IPS-15b (cell line): ENCODE data around the gene ERC2.

Experiments used
- H3K27me3 ChIP-seq: one replicate; pipeline ENCODE4 v1.6.1; 2013; ENCODE audit warnings: low read length; ENCODE audit not compliant: control insufficient read depth, insufficient read depth
- H3K36me3 ChIP-seq: one replicate; pipeline ENCODE4 v1.6.1; 2013; ENCODE audit warnings: low read length; ENCODE audit not compliant: control insufficient read depth, insufficient read depth
- H3K4me1 ChIP-seq: one replicate; pipeline ENCODE4 v1.6.1; 2013; ENCODE audit warnings: mild to moderate bottlenecking, low read length; ENCODE audit not compliant: control insufficient read depth, insufficient read depth
- H3K4me3 ChIP-seq: one replicate; pipeline ENCODE4 v1.5.1; 2013; ENCODE audit warnings: low read depth, low read length
- H3K9ac ChIP-seq: one replicate; pipeline ENCODE4 v1.6.1; 2013; ENCODE audit warnings: low read depth, mild to moderate bottlenecking, low read length
- H3K9me3 ChIP-seq: one replicate; pipeline ENCODE4 v1.6.1; 2013; ENCODE audit warnings: mild to moderate bottlenecking, low read length; ENCODE audit not compliant: control insufficient read depth, insufficient read depth

Gene ERC2

GRCh38 chr3:56197259-56197965, 270.9 kb downstream of the ERC2 start:
- no peaks in the 10 kb centered on the region for H3K4me1 ChIP-seq

DNA sequence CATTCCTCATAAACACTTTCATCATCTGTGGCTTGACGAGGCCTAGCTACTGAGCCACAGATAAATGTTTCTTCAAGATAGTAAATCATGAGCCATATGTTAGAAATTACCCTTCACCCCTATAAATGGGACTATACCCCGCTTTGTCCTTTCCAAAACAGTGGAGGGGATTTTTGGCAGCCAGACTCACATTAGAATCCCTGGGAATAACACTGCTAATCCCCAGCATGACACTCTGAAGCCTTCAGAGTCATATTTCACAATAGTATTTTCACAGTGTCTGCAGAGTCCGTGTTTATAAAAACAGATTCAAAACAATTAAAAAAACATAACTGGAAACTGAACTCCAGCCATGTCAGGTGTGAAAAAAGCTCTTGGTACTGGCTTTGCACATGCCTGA, 271.6 kb downstream of the ERC2 start:
- Histone ChIP-seq H3K4me3 (no peak overlapping the region), H3K27me3 (no peaks in the 10 kb centered on the region), H3K9me3 (no peaks in the 10 kb centered on the region), H3K9ac (no peak overlapping the region), H3K36me3 (no peaks in the 10 kb centered on the region), H3K4me1 (no peaks in the 10 kb centered on the region)

More at GRCh38 chr3:56197259-56197965, 270.9 kb downstream of the ERC2 start:
- Histone ChIP-seq H3K27me3 (no peaks in the 10 kb centered on the region), H3K9ac (no peak overlapping the region), H3K4me3 (no peak overlapping the region), H3K36me3 (no peaks in the 10 kb centered on the region), H3K9me3 (no peaks in the 10 kb centered on the region)

GRCh38 chr3:56193519-56193918, 274.7 kb downstream of the ERC2 start:
- Histone ChIP-seq H3K27me3 (no peaks in the 10 kb centered on the region), H3K9ac (no peak overlapping the region), H3K9me3 (no peaks in the 10 kb centered on the region), H3K4me1 (no peaks in the 10 kb centered on the region), H3K36me3 (no peaks in the 10 kb centered on the region), H3K4me3 (no peak overlapping the region)

DNA sequence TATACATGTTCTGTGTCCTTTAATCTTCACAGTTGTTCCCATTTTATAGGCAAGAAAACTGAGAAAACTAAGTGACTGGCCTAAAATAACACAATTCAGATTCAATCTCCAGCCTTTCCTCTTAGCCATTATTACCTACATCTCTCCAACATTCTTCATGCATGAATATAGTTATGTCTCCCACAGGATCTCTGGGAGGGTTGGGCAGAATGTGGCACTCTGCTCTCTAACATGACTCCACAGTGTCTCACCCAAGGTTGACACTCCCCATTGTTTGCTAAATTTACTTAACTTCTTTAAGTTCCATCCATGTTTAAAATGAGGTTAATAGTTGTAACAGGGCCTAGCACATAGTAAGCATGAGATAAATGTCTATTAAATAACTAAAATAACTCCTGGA, 276.3 kb downstream of the ERC2 start:
- Histone ChIP-seq H3K27me3 (no peaks in the 10 kb centered on the region), H3K4me3 (no peak overlapping the region), H3K4me1 (no peaks in the 10 kb centered on the region), H3K9ac (no peak overlapping the region), H3K9me3 (no peaks in the 10 kb centered on the region), H3K36me3 (no peaks in the 10 kb centered on the region)

- H3K9me3 ChIP-seq: no peaks in the 10 kb centered on the region
- H3K4me3 ChIP-seq: no peak overlapping the region
- H3K36me3 ChIP-seq: no peaks in the 10 kb centered on the region
- H3K27me3 ChIP-seq: no peaks in the 10 kb centered on the region
- H3K9ac ChIP-seq: no peak overlapping the region
- H3K4me1 ChIP-seq: no peaks in the 10 kb centered on the region
Measured at GRCh38 chr3:56190771-56191305, 277.4 kb downstream of the ERC2 start.

DNA sequence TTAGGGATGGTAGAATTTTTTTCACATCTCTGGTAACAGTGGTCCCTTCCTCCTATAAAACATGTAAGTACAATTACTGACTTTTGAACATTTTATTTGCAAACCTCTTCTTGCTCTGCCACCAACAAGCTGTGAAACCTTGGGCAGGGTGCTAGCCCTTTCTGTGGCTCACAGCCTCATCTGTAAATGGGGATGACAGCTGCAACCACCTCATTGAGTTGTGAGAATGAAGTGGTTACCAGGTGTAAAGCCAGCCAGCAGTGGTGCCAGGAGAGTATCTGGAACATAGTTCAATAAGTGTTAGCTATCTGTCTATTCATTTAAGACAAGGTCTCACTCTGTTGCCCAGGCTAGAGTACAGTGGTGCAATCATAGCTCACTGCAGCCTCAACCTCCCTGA, 278.1 kb downstream of the ERC2 start:
- no peaks in the 10 kb centered on the region for H3K27me3 ChIP-seq
- H3K4me1 ChIP-seq: no peaks in the 10 kb centered on the region
- H3K36me3 ChIP-seq: no peaks in the 10 kb centered on the region
- no peak overlapping the region for H3K9ac ChIP-seq
- H3K4me3 ChIP-seq: no peak overlapping the region
- H3K9me3 ChIP-seq: no peaks in the 10 kb centered on the region

DNA sequence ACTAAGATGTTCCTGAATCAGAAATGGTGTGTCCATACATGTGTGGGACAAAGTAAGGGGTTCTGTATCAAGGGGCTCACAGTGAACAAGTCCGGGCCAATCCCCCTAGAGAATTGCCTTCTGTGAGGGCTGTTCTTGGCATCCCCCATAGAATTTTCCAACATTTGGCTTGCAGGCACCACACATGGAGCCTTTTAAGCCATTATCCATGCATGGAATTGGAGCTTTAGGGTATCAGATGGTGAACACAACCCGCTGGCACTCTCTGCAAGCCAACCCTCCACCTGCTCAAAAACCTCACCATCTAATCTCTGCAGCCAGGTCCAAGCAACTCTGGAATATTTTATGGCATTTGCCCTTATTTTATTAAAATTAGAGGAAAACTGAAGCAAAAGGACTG, 278.7 kb downstream of the ERC2 start:
- no peaks in the 10 kb centered on the region for H3K27me3 ChIP-seq

GRCh38 chr3:56188201-56188600, 280.1 kb downstream of the ERC2 start:
- H3K36me3 ChIP-seq: no peaks in the 10 kb centered on the region
- H3K9me3 ChIP-seq: no peaks in the 10 kb centered on the region

More for the DNA sequence above, 278.7 kb downstream of the ERC2 start:
- no peak overlapping the region for H3K4me3 ChIP-seq
- no peak overlapping the region for H3K9ac ChIP-seq
- H3K4me1 ChIP-seq: no peaks in the 10 kb centered on the region
- no peaks in the 10 kb centered on the region for H3K9me3 ChIP-seq
- no peaks in the 10 kb centered on the region for H3K36me3 ChIP-seq

DNA sequence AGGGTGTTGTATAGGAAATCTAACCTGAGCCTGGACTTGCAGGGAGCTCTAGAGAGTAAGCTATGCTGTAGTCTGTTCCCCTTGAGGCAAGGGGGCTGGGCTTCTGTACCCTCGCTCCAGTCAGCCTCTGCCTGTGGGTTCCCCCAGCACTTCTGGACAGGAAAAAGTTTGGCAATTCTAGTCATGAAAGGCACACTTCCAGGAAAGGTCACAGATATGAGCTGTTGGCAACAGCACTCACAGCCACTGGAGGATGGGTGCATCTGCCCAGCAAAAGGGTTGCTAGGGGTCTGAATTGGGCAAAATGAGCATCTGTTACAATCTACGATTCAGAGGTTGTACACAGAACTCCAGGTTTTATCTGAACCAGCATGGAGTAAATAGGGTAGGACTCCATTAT, 281.2 kb downstream of the ERC2 start:
- H3K27me3 ChIP-seq: no peaks in the 10 kb centered on the region
- H3K36me3 ChIP-seq: no peaks in the 10 kb centered on the region
- H3K4me3 ChIP-seq: no peak overlapping the region
- no peaks in the 10 kb centered on the region for H3K9me3 ChIP-seq
- no peaks in the 10 kb centered on the region for H3K4me1 ChIP-seq
- H3K9ac ChIP-seq: no peak overlapping the region

More at GRCh38 chr3:56188201-56188600, 280.1 kb downstream of the ERC2 start:
- no peaks in the 10 kb centered on the region for H3K27me3 ChIP-seq
- no peak overlapping the region for H3K9ac ChIP-seq
- no peaks in the 10 kb centered on the region for H3K4me1 ChIP-seq
- no peak overlapping the region for H3K4me3 ChIP-seq

- H3K27me3 ChIP-seq: no peaks in the 10 kb centered on the region
- H3K9ac ChIP-seq: no peak overlapping the region
- no peaks in the 10 kb centered on the region for H3K4me1 ChIP-seq
- no peaks in the 10 kb centered on the region for H3K9me3 ChIP-seq
- H3K4me3 ChIP-seq: no peak overlapping the region
- no peaks in the 10 kb centered on the region for H3K36me3 ChIP-seq
Measured at GRCh38 chr3:56185827-56186226, 282.4 kb downstream of the ERC2 start.

DNA sequence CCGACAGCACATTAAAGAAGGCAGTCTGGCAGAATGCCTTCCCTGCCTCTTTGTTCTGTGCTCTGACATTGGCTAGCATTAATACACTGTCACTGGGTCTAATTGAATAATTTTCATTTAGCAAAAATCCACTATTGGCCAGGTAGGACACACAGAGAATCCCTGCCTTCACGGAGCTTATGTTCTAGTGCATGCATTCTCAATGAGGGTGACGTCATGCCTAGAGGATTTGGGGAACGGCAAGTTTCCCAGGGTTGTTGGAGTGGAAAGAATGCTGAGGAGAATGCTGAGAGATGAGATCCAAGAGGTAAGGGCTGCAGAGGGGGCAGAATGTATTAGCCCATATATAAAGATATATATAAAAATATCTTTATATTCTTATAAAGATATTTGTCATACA, 284.7 kb downstream of the ERC2 start:
- no peak overlapping the region for H3K4me3 ChIP-seq
- no peaks in the 10 kb centered on the region for H3K36me3 ChIP-seq
- no peaks in the 10 kb centered on the region for H3K9me3 ChIP-seq
- no peak overlapping the region for H3K9ac ChIP-seq
- H3K27me3 ChIP-seq: no peaks in the 10 kb centered on the region
- H3K4me1 ChIP-seq: no peaks in the 10 kb centered on the region

DNA sequence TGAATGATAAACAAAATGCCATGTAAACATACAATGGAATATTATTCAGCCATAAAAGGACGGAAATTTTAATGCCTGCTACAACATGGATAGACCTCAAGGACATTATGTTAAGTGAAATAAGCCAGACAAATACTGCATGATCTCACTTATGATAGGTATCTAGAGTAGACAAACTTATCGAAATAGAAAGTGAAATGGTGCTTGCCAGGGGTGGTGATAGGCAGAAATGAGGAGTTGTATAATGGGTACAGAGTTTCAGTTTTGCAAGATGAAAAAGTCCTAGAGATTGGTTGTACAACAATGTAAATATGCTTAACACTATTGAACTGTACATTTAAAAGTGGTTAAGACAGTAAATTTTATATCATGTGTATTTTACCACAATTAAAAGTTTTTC, 287.8 kb downstream of the ERC2 start:
- Histone ChIP-seq H3K27me3 (no peaks in the 10 kb centered on the region), H3K4me3 (no peak overlapping the region), H3K36me3 (no peaks in the 10 kb centered on the region), H3K9ac (no peak overlapping the region), H3K4me1 (no peaks in the 10 kb centered on the region), H3K9me3 (no peaks in the 10 kb centered on the region)
